HG03103 (cell line): ENCODE measurements around the gene ZNF485.
"Not testable (repeated sequence)": the region's sequence is repeated elsewhere in the genome, so short reads cannot be mapped to it uniquely, and the experiment has no call there.

Experiments
- ATAC-seq: cut with Tn5 transposase; IDR thresholded peaks from one replicate; pipeline ENCODE4 v1.9.1; 2021; ENCODE audit warnings: low read depth; ENCODE audit not compliant: unreplicated experiment

Gene ZNF485

DNA sequence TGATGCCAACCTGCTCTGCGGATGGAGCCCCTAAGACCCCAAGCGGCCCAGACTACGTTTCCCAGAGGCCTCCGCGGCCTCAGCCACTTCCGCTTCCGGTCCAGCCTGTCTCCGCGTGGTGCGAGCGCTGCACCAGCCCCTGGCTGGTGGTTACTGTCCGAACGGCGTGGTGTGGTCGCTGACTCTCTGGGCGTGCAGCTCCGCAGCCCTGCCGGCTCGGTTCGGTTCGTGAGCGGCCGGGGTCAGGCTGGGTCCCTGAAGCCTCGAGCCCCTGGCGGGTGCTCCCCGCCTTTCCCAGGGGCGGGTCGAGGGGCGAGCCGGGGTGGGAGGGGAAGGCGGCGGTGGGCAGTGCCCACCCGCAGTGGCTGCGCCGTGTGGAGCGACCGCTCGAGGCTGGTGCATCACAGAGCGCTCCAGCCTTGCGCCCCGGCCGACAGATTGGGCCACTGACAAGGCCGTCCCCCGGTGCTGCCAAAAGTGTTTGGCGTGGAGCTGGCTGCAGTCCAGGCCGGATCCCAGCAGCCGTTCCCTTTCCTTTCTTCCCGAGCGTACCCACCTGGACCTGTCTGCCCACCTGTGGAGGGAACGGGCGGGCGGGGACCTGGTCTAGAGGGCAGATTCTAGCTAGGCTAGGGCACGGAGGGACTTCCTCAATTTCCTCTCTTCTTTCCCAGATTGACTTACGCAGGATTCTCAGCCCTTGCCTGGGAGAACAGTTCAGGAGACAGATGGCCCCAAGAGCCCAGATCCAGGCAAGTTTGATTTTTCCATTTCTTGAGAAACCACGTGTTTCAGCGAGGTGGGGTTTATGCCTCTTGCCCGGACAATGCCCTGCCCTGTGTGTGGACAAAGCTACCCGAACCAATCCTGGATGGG lies at the start of gene ZNF485:
Gene ZNF485 (plus strand): TSS at position 116 of the 876 bp plus-strand sequence. CDS start 613 bp downstream, at position 729.
- ATAC-seq, result peak; percentile 98

DNA sequence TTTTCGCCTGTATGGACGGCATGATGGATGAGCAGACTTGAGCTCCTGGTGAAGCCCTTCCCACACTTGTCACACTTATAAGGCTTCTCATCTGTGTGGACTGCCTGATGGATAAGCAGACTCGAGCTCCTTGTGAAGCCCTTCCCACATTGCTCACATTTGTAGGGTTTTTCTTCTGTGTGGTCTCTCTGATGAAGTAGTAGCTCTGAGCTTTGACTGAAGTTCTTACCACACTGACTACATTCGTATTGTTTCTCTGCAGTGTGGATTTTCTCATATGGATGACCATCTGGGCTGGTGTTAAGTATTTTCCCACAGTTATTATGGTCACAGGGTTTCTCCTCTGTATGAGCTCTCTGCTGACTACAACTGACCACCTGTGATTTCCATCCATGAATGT lies 49.0 kb upstream of the ZNF485 start:
- no peak for ATAC-seq

DNA sequence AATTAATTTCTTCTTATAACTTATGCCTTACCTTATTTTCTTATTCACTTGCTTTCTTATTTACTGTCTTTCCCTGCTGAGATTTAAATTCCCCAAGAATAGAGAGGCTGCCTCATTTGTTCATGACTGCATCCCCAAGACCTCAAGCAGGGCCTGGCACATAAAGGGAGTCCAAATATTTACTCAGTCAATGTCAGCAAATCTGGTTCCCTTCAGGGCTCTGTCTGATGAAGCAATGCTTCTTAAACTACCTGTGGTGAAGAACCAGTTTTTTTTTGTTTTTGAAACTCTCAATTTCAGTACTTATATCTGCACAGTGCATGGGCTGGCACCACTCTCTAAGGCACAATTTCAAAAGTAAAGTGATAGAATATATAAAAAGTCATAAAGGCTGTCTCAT lies 36.6 kb upstream of the ZNF485 start:
- ATAC-seq, result no peak

DNA sequence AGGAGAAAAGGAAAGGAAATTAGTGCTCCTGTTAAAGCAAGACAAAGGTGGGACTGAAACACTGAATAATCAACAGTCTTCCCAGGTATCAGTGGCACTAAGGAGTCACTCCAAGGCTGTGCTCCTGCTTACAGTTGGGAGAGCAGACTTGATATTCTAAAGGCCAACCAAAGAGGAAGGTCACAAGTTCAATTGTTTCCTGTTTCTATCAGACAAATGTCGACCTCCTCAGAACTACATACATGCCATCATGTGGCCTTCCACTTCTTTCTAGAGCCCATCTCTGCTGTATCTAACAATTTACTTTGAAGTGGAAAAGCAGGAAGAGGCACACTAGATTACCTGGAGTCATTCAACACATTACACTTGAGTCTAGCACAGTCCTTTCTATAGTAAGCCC lies 35.3 kb upstream of the ZNF485 start:
- ATAC-seq, result no peak

DNA sequence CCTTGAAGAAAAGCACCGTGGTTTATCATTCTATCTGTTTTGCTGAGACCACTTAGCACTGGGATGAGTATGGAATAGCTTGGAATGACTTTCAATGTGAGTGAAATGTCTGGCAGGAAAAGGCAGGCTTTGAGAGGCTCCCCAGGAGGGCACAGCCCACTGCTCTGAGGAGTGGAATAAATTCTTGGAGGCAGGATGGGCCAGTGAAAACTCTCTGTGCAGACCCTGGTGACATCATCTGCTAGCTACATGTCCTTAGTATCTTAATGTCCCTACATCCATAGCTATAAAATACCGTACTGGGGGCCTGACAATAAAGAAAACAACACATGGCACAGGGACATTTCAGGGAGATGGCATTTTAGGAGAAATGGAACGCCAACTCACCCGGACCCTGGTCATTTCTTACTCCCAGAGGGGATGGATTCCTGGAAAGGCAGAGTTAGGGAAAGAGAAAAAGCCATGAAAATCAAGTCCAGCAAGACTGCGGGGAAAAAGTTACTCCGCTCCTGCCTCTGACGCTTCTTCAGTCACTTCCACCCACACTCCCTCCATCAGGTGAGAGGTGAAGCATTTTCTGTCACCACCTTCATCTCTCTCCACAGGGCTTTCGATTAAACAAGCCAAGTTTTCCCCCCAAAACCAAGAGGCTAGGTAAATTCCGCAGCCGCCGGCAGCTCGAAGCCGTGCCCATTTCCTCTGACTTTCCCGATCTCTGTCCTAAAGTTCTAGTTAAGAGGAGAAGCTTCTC lies 32.8 kb upstream of the ZNF485 start:
- no peak for ATAC-seq

DNA sequence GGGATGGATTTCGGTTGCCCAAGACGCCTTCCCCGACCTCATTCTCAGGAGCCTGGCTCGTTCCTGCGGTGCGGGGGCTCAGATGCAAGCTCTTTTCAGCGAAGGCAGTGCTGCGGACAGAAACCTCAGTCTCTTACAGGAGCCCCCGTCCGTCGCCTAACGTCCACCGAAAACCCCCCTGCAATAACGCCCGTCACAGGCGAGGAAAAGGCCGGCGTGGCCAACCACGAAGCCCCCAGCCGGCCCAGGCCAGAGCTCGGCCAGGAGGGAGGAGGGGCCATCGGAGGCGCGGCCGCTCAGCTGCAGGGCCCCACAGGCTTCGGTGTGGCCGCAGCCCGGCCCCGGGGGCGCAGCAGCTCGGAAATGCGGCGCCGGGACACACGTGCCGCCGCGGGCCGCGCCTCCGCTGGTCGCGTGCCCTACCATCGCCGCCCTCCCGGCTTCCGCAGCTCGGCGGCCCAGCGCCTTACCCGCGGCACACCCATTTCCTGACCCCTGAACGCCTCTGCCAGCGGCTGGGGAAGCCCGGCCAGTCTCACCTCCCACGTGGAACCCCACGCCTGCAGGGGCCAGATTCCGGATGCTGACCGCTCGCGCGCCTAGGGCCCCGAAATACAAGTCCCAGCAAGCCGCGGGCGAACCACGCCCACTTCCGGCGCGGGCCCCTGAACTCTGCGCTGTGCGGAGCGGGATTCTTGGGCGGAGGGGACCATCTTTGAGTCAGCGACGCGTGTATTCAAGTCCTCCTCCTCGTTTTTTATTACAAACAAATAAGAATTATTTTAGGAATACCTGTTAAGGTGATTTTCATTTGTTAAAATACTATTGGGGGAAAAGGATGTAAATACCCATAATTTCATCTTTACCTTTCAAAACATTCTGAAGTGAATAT lies 32.0 kb upstream of the ZNF485 start, which contains the start of gene ZNF239:
Gene ZNF239 (minus strand): TSS at position 616 of the 892 bp plus-strand sequence. CDS start 16,537 bp downstream, outside the sequence.
- peak; percentile 90 for ATAC-seq

DNA sequence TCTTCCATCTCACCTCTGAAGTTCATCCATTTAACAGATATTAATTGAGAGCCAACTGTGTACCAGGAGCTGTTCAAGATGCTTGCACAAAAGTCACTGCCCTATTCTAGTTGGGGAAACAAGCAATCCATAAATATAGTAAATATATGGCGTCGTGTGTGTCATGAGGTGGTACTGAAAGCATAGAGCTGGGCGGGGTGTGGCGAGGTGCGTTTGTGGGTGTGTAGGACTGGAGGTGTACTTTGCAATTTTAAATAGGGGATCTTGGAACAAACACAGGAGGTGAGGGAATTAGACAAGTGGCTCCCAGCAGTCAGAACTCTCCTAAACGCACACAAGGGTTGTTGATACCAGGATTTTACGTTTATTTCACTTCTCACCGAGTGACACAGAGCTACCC lies 31.3 kb upstream of the ZNF485 start:
- ATAC-seq, result no peak

DNA sequence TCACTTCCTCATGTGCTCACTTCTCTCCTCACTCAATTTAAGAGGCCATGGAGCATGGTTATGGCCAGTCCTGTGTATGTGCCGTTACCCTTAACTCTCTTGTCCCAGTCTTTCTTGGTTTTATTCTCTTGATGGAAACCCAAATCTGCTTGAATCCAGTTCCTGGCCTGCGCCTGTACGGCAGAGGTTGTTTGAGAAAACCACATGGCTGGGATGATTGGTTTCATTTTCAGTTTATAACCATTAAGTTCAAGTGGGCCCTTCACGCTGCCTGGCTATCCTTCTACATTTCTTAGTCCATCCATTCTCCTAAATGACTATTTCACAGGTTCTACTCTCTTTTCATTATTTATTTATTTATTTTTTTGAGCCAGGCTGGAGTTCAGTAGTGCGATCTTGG lies 30.2 kb upstream of the ZNF485 start:
- no peak for ATAC-seq

DNA sequence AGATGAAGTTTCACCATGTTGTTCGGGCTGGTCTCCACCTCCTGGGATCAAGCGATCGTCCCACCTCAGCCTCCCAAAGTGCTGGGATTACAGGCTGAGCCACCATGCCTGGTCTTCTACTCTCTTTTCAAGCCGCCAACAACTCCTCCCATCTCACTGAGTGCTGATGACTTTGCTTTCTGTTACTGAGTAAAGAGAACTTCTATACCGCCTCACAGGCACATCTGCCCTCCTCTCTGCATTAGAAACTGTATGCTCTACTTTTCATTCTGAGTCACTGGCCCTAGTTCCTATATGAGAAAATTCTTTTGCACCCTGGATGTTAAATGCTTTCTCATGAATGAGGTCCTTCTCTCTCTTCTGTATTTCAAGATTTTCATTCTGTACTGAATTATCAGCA lies 29.7 kb upstream of the ZNF485 start:
- no peak for ATAC-seq

DNA sequence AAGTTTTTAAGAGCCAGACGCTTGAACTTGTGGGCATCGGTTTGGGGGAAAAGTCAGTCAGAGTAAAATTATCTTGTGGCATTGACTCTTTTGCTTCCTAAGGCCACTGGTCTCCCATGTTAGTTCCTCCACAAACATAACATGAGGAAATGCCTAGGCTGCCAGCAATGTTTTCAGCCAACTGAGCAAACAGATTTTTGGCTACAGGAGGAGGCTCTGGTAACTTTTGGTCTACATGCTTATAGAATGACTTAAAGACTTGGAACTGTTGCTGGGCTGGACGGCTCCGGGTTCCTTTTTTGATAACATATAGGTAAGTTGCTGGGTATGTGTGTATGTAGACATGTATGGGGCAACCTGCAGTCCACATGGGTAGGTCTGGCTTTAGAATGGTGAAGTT lies 22.2 kb upstream of the ZNF485 start:
- no peak for ATAC-seq

DNA sequence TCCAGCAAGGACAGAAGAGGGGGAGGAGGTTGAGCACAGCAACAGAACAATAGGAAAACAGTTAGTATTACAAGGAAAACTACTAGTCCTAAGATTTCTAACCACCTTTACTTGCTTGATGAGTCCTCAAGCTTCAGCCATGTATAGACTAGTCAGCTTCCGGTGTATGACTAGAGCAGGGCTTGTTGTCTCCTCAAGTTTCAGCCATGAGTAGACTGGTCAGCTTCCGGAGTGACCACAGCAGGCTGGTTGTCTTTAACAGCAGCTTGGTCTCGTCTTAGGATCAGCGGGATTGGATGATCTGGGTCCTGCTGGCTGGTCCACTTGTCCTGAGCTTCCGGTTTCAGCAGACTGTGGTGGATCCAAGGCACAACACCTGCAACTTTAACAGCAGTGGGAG lies 21.2 kb upstream of the ZNF485 start:
- no peak for ATAC-seq

DNA sequence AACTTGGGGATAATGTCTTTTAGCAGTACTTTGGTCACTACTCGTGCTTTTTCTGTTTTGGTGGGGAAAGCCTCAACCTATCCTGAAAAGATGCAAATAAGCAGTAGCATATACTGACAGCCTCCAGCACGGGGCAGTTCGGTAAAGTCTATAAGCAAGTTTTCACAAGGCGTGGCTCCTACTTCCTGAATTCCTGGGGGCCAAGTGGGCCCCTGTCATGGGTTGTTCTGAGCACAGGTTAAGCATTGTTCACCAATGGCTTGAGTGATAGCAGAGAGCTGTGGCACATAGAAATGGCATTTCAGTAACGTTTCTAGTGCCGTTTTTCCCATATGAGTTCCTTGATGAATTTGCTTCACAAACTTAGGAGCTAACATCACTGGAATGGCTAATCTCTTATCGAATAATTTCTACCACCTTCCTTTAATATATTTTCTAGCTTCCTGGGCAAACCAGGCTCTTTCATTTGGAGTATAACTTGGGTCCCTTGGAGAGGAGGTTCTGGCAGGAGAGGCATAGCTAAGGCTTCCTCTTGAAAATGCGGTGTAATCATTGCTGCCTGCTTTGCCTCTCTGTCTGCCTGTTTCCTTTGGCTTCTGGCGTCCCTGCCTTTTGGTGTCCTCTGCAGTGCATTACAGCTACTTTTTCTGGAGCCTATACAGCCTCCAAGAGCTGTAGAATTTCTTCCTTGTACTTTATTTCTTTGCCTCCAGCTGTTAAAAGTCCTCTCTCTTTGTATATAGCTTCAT lies 20.1 kb upstream of the ZNF485 start:
- no peak for ATAC-seq

DNA sequence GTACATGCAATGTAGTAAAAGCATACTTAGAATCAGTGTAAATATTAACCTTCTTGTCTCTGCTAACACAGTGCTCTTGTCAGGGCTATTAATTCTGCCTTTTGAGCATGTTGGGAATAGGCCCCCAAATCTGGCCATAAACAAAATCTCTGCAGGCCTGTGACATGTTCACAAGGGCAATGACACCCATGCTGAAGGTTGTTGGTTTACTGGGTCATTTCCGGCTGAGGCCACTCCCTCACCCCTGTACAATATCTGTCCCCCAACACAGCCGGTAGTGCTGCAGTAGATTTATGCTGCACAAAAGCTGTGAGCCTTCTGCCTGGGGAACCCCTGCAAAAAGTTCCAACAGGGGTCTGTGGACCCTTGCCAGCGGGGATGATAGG lies 19.5 kb upstream of the ZNF485 start:
- not testable (repeated sequence) for ATAC-seq

DNA sequence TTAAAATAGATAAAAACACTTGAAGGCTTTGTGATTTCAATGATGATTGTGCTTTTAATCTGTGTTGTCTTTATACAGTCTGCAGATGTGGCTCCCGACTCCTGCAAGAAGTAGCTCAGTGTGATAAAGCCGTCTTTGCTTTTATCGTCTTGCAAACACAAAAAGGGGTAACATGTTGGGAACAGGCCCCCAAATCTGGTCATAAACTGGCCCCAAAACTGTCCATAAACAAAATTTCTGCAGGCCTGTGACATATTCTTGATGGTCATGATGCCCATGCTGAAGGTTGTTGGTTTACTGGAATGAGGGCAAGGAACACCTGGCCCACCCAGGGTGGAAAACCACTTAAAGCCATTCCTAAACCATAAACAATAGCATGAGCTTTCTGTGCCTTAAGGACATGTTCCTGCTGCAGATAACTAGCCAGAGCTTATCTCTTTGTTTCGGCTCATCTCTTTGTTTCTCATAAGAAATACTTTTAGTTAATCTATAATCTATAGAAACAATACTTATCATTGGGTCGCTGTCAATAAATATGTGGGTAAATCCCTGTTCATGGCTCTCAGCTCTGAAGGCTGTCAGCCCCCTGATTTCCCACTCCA lies 14.8 kb upstream of the ZNF485 start:
- ATAC-seq, result no peak

DNA sequence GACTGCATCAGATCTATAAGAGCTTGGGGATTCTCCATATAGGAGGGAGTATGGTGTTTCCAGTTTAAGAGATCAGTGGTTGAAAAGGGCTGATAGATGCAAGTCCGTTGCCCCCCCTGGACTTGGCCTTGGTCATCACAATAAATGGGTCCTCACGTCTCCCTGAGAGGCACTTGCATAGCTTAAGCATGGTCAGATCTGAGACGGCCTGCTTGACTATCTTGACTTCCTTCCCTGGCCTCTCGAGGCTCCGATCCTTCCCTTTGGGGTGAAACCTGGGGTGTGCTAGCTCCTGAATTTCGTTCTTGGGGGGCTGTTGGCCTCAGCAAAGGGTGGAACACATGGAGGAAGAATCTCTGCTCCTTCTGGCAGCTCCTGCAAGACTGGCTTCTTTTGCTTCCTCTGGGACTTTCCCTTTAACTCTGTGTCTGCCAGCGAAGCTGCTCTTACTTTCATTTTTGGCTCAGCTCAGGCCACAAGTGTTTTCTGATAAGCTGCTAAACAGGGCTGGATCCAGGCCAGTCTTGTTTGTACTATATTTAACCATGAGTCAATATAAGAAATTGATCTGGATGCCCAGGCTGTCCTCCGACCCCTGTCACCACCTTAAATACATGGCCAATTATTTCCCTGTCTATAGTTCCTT lies 11.2 kb upstream of the ZNF485 start:
- peak; percentile 88 for ATAC-seq

DNA sequence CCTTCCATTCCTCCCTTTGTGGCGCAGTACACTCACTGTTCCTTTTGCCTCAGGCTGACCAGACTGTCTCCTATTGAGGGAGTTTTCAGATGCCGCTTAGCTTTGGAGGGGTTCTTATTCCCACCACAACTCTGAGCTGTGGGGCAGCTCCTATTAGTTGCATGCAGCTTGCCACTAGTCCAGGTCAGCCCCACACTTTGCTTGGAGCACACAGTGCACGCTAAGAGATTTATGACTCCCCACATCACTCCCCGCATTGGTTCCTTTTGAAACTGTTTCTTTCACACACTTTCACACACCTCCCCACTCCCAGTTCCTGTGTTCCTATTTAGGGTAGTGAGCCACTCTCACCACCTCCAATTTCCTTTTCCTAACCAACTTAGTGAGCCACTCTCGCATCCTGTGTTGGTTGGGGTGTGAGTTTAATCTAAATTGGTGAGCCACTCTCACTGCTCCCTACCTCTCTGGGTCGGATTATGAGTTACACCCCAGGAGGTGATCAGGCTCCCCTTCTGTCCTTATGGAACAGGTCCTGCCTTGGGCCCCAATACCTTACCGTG lies 10.4 kb upstream of the ZNF485 start:
- ATAC-seq, result peak; percentile 55

DNA sequence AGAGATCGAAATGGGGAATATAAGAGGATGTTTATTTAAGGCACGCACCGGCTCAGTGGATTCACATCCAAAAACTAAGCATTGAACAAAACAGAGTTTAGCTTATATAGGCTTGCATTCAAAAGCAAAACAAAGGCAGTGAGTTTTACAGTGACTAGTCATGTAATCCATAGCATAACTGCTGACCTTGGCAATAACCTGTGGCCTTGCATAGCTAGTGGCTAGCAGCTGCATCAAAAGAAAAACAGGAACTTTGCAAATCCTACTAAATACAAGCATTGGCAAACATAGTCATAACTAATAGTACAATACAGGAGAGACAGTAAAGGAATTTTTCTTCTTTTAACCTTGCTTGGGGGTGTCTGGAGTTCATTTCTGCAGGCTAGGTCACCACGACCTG lies 9.7 kb upstream of the ZNF485 start:
- no peak for ATAC-seq

DNA sequence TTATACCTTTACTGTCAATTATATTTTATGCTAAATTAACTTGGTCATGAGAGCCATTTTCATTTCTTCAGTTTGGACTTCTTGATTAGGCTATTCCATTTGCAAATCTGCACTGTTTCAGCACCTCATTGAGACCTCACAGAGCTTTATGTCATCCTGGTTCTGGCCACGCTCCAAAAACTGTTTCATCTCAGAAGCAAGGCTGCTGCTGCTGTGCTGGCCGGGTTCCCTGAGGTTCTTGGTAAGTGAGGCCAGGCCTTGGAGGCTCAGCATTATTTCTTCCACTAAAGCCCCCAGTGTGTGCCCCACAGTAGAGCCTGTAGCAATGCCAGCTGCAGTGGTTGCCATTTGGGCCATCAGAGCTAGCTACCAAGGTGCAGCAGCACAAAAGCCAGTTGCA lies 7.8 kb upstream of the ZNF485 start:
- ATAC-seq, result no peak

DNA sequence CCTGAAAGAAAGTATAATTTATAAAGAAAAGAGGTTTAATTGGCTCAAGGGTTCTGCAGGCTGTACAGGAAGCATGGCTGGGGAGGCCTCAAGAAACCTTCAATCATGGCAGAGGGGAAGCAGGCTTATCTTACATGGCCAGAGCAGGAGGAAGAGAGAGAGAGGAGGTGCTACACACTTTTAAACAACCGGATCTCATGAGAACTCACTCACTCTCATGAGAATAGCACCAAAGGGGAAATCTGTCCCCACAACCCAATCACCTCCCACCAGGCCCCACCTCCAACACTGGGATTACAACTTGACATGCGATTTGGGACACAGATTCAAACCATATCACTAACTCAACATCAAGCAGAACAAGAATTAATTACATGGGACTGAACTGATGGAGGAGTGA lies 6.9 kb upstream of the ZNF485 start:
- ATAC-seq, result no peak
